ENCODE results near the gene MYO9A.

Gene MYO9A

DNA sequence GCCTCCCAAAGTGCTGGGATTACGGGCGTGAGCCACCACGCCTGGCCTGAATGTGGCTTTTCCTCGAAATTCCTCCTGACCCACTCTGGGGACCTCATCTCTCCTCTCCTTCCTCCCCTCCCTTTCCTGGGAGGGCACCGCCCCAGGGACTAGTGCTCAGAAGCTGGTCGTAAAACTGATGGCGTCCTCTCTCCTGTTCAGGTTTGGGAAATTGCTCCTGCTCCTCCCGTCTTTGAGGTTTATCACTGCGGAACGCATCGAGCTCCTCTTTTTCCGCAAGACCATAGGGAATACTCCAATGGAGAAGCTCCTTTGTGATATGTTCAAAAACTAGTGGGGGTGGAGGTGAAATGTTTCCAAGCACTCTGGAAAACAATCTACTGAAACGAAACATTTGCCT is 300.6 kb downstream of the MYO9A start:
- DNase-seq (ENCODE audit: low read depth), result no peak
- TF ChIP-seq MYC (IDR thresholded peaks at IDR 0.05; ENCODE audit: low read depth, low read length) (no peak), POLR2A (IDR thresholded peaks at IDR 0.05; ENCODE audit: extremely low read depth, insufficient read length) (no peak)
- TF ChIP-seq, protein P1, sequence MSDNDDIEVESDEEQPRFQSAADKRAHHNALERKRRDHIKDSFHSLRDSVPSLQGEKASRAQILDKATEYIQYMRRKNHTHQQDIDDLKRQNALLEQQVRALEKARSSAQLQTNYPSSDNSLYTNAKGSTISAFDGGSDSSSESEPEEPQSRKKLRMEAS (IDR thresholded peaks at IDR 0.05; ENCODE audit: low read depth, low read length), result no peak
- TF ChIP-seq, protein P2, sequence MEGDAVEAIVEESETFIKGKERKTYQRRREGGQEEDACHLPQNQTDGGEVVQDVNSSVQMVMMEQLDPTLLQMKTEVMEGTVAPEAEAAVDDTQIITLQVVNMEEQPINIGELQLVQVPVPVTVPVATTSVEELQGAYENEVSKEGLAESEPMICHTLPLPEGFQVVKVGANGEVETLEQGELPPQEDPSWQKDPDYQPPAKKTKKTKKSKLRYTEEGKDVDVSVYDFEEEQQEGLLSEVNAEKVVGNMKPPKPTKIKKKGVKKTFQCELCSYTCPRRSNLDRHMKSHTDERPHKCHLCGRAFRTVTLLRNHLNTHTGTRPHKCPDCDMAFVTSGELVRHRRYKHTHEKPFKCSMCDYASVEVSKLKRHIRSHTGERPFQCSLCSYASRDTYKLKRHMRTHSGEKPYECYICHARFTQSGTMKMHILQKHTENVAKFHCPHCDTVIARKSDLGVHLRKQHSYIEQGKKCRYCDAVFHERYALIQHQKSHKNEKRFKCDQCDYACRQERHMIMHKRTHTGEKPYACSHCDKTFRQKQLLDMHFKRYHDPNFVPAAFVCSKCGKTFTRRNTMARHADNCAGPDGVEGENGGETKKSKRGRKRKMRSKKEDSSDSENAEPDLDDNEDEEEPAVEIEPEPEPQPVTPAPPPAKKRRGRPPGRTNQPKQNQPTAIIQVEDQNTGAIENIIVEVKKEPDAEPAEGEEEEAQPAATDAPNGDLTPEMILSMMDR (IDR thresholded peaks at IDR 0.05; ENCODE audit: low read depth, low read length), result no peak
- H3K4me3 ChIP-seq (ENCODE audit: low read depth, low read length), result no peak overlapping the region

DNA sequence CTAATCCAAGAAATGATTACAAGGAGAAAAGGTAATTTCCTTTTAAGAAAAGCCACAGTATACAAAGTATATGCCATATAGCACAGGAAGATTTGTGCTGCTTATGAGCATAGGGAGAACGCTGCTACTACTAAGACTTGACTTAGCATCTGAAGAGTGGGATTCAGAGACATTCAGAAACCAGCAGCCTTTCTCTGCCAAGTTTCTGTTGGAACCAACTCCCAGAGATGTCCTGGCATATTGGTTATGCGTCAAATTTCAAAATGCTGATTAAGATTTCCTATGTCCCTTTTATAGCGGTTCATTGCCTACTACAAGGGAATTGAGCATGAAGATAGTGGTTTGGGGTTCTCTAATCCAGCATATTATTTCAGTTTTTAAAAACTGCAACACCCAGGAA is 302.6 kb downstream of the MYO9A start:
- no peak overlapping the region for H3K4me3 ChIP-seq (ENCODE audit: low read depth, low read length)
- TF ChIP-seq, protein P2 (IDR thresholded peaks at IDR 0.05; ENCODE audit: low read depth, low read length), result no peak
- TF ChIP-seq, protein P1 (IDR thresholded peaks at IDR 0.05; ENCODE audit: low read depth, low read length), result no peak
- TF ChIP-seq MYC (IDR thresholded peaks at IDR 0.05; ENCODE audit: low read depth, low read length), result no peak
- TF ChIP-seq POLR2A (IDR thresholded peaks at IDR 0.05; ENCODE audit: extremely low read depth, insufficient read length), result no peak
- no peak for DNase-seq (ENCODE audit: low read depth)

- no peak for DNase-seq (ENCODE audit: low read depth)
- TF ChIP-seq, protein P1 (IDR thresholded peaks at IDR 0.05; ENCODE audit: low read depth, low read length), result no peak
- TF ChIP-seq, protein P2 (IDR thresholded peaks at IDR 0.05; ENCODE audit: low read depth, low read length), result no peak
- TF ChIP-seq POLR2A (IDR thresholded peaks at IDR 0.05; ENCODE audit: extremely low read depth, insufficient read length) (no peak), MYC (IDR thresholded peaks at IDR 0.05; ENCODE audit: low read depth, low read length) (no peak)
- H3K4me3 ChIP-seq (ENCODE audit: low read depth, low read length), result no peak overlapping the region
Measured at GRCh38 chr15:71813723-71814470, 304.1 kb downstream of the MYO9A start.

GRCh38 chr15:71812966-71813722 is 304.8 kb downstream of the MYO9A start:
- no peak overlapping the region for H3K4me3 ChIP-seq (ENCODE audit: low read depth, low read length)
- TF ChIP-seq MYC (IDR thresholded peaks at IDR 0.05; ENCODE audit: low read depth, low read length), result no peak
- TF ChIP-seq, protein P2 (IDR thresholded peaks at IDR 0.05; ENCODE audit: low read depth, low read length), result no peak
- TF ChIP-seq, protein P1 (IDR thresholded peaks at IDR 0.05; ENCODE audit: low read depth, low read length), result no peak
- no peak for TF ChIP-seq POLR2A (IDR thresholded peaks at IDR 0.05; ENCODE audit: extremely low read depth, insufficient read length)
- no peak for DNase-seq (ENCODE audit: low read depth)

DNA sequence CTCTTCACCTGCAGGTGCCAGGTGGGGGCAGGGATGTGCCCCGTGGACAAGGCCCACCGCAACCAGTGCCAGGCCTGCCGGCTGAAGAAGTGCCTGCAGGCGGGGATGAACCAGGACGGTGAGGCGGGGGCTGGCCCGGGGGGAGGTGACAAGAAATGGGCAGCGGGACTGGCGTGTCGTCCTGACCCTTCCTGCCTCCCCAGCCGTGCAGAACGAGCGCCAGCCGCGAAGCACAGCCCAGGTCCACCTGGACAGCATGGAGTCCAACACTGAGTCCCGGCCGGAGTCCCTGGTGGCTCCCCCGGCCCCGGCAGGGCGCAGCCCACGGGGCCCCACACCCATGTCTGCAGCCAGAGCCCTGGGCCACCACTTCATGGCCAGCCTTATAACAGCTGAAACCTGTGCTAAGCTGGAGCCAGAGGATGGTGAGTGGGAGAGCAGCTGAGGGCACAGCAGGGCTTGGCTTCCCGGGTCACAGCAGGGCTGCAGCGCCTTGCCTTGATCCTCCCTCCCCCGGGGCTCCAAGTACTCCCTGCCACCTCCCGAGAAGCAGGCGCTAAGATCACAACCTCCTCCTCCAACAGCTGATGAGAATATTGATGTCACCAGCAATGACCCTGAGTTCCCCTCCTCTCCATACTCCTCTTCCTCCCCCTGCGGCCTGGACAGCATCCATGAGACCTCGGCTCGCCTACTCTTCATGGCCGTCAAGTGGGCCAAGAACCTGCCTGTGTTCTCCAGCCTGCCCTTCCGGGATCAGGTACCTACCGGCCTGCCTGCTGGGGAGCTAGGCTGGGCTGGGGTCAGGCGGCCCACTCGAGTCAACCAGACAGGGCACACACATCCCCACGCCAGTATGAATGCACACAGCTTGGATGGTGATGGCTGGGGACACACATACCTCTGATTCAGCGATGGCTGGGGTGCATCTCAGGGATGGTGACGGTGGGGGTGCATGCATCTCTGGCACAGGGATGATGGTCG is 305.9 kb downstream of the MYO9A start:
- DNase-seq (ENCODE audit: low read depth), result no peak
- no peak for TF ChIP-seq MYC (IDR thresholded peaks at IDR 0.05; ENCODE audit: low read depth, low read length)
- TF ChIP-seq, protein P1 (IDR thresholded peaks at IDR 0.05; ENCODE audit: low read depth, low read length), result no peak
- TF ChIP-seq POLR2A (IDR thresholded peaks at IDR 0.05; ENCODE audit: extremely low read depth, insufficient read length), result no peak
- TF ChIP-seq, protein P2 (IDR thresholded peaks at IDR 0.05; ENCODE audit: low read depth, low read length), result no peak
- no peak overlapping the region for H3K4me3 ChIP-seq (ENCODE audit: low read depth, low read length)
